GM12865 (cell line): ENCODE measurements around the gene ADARB2.

ENCODE experiments used
- DNase-seq: peaks from one replicate; pipeline ENCODE4 v3.0.0; 2010; ENCODE audit warnings: low read depth
- H3K4me3 ChIP-seq: 2 replicates; pipeline ENCODE4 v1.5.1; 2011; ENCODE audit warnings: mild to moderate bottlenecking, low read depth, low read length, control low read depth
- TF ChIP-seq, protein P1 (sequence below): IDR thresholded peaks from 2 replicates; pipeline ENCODE4 v1.5.1; 2011; ENCODE audit warnings: low read length, control low read depth, low read depth, inconsistent platforms; ENCODE audit not compliant: insufficient read depth; ENCODE audit errors: missing control alignments

Gene ADARB2

GRCh38 chr10:1527951-1528350 is 209.4 kb downstream of the ADARB2 start:
- TF ChIP-seq, protein P1, sequence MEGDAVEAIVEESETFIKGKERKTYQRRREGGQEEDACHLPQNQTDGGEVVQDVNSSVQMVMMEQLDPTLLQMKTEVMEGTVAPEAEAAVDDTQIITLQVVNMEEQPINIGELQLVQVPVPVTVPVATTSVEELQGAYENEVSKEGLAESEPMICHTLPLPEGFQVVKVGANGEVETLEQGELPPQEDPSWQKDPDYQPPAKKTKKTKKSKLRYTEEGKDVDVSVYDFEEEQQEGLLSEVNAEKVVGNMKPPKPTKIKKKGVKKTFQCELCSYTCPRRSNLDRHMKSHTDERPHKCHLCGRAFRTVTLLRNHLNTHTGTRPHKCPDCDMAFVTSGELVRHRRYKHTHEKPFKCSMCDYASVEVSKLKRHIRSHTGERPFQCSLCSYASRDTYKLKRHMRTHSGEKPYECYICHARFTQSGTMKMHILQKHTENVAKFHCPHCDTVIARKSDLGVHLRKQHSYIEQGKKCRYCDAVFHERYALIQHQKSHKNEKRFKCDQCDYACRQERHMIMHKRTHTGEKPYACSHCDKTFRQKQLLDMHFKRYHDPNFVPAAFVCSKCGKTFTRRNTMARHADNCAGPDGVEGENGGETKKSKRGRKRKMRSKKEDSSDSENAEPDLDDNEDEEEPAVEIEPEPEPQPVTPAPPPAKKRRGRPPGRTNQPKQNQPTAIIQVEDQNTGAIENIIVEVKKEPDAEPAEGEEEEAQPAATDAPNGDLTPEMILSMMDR: no peak
- DNase-seq: no peak
- no peak overlapping the region for H3K4me3 ChIP-seq

- H3K4me3 ChIP-seq: no peak overlapping the region
- TF ChIP-seq, protein P1: no peak
- DNase-seq: peak; percentile 19
Observed at GRCh38 chr10:1526436-1527055, 210.8 kb downstream of the ADARB2 start.

DNA sequence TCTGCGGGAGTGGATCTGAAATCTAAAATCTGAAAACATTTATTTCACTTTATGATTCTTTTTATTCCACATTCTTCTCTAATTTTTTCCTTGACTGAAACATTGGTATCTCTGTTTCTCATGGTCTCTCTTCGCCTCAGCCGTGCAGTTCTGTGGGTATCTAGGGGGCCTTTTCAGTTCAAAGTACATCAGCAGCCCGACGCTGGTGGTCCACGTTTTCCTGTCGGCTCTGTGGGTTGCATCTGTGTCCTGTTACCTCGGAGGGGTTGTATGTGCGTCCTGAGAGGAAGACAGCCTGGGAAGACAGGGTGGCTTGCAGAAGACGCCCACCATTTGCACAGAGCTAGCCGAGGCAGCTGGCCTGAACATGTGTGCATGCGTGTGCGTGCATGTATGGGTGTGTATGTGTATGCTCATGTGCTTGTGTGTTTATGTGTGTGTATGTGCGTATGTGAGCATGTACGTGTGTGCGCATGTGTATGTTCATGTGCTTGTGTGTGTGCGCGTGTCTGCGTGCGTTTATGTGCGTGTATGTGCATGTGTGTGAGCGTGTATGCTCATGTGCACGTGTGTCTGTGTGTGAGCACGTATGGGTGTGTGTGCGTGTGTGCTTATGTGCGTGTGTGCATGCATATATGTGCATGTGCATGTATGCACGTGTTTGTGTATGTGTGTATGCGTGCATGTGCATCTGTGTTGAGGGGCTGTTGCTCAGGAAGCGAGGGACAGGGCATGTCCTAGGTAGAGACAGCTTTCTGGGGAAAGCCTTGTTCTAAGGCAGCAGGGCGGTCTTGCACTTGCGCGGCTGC is 211.8 kb downstream of the ADARB2 start:
- H3K4me3 ChIP-seq: no peak overlapping the region
- DNase-seq: no peak
- TF ChIP-seq, protein P1: no peak

GRCh38 chr10:1524540-1524939 is 212.8 kb downstream of the ADARB2 start:
- no peak for DNase-seq
- TF ChIP-seq, protein P1: no peak
- no peak overlapping the region for H3K4me3 ChIP-seq

DNA sequence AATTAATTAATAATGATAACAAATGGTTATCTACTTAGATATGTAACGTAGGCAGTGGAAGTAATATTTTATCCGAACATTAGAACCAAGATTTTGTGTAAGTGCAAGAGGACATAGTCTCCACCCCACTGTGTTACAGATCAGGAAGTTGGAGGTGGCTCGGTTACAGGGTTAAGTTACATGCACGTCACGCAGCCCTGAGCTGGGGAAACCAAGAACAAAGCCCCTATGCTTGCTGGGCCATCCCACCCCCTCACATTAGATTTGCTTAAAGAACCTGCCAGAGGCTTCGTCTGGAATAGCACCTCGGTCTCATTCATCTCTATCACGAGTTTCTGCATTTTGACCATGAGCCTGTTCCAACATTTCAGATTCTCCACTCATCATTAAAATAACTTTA is 214.1 kb downstream of the ADARB2 start:
- TF ChIP-seq, protein P1: no peak
- no peak overlapping the region for H3K4me3 ChIP-seq
- no peak for DNase-seq

DNA sequence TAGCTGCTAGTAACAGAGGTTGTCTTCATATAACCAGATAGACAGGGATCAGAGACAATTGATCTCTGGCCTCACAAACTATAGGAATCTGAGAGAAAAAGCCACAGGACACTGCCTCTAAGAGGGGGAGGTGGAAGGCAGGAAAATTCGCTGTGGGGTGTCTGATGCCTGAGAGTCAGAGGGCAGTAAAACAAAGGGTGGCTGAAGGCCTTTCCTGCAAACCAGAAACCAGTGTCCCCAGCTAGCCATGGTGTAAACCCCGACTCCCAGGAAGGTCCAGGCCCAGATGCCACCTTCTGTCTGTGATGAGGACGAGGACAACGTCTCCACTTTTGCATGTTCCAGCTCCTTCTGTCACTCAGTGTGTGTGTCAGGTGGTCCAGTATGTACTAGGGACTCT is 215.1 kb downstream of the ADARB2 start:
- TF ChIP-seq, protein P1: no peak
- DNase-seq: no peak
- no peak overlapping the region for H3K4me3 ChIP-seq

DNA sequence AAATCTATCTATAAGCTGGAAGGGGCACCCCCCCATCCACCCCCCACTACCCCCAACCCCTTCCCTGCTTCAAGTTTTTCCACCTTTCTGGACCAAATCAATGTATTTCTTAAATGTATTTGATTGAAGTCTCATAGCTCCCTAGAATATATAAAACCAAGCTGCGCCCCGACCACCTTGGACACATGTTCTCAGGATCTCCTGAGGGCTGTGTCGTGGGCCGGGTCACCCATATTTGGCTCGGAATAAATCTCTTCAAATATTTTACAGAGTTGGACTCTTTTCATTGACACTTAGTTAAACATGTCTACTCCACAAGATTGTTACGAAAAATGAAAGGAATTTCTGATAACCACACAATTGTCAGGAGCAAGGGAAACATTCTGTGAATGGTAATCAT is 215.6 kb downstream of the ADARB2 start:
- no peak overlapping the region for H3K4me3 ChIP-seq
- TF ChIP-seq, protein P1: no peak
- DNase-seq: no peak
